T-helper 1 cell (primary cell): ENCODE results near the gene EGFL6.
A peak's percentile ranks its signal among the peaks of the same experiment; 100 is the strongest.
"Not testable (repeated sequence)": the region's sequence is repeated elsewhere in the genome, so short reads cannot be mapped to it uniquely, and the experiment has no call there.

Experiments
- DNase-seq, 5 donors: peaks; one replicate each; pipeline ENCODE4 v3.0.0-alpha.2; 2012 to 2020

EGFL6 gene

DNA sequence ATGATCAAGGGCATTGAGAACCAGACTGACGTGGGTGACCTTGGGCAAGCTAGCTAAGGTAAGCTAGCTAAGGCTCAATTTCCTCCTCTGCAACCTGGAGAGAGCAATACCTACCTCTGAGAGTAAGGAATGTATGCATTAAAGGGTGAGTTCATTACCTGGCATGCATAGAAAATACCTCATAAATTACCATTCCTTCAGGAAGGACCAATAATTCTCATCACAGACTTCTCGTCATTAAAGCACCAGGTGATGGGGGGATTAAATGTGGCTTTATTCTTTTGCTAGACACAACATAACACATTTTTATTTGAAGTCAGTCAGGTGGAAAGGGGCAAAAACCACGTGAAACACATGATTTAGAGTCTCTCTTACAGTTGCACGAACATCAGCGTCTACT, 21.5 kb downstream of the EGFL6 start:
- no peak for DNase-seq

GRCh38 chrX:13597874-13598273, 28.5 kb downstream of the EGFL6 start:
- no peak for DNase-seq

DNA sequence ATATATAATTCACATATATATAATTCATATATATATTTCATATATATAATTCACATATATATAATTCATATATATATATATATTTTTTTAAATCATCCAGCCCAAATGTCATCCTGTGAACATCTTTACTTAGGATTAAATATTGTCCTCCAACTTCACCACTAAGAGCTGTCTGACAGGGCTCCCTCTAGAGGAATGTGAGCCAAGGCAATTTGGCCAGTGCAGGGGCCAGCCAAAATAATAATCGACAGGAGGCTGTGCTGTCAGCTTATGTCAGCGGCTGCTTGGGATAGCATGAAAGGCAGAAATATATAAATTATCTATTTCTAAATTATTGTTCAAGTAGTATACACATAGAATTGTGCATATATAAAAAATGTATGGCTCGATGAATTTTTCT, 29.5 kb downstream of the EGFL6 start:
- DNase-seq, result no peak

GRCh38 chrX:13599491-13599890, 30.1 kb downstream of the EGFL6 start:
- no peak for DNase-seq

DNA sequence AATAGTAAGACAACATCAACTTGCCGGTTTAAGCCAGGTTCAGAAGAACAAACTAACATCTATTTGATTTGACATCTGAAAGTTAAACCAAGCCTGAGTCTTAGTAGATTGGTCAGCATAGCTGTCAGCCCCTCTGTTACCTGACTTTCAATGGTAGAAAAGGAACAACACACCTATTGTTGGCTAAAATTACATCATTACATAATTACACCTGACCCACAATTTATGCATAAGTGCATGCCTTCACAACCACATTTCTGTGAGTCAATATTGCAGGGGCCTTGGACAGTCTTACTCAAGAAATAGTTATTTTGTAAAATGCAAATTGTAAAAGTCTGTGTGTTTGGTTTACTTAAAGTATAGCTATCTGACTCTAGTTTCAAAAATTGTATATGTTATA, 36.2 kb downstream of the EGFL6 start:
- DNase-seq, result no peak

DNA sequence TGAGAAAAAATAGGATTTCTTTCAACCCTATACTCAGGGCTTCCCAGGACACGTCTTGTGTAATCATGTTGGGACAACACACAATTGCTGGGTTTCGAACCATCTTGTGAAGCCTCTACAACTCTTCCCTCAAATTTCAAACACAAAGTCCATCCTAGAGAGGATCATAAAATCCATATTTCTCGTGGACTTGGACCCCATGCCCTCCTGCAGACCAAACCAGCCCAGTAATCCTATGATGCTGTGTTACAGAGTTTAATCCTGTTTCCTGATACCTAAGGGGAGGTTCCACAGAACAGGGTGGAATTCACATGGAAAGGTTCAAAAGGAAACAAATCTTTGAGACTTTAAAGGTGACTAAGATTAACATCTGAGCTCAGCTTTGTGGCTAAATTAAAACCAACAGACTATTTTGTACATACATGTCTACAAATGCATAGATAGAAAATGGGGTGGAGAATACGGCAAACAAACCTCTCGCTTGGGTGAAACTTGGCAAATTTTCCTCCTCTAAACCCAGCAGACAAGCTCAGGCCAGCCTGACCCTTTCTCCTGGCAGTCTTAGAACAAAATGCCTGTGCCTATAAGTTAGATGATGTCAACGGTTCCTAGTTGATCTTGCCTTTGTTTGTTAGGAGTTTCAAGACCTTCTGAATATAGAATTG, 38.1 kb downstream of the EGFL6 start:
- no peak for DNase-seq

- DNase-seq, result no peak
Observed at GRCh38 chrX:13607996-13608365, 38.6 kb downstream of the EGFL6 start.

DNA sequence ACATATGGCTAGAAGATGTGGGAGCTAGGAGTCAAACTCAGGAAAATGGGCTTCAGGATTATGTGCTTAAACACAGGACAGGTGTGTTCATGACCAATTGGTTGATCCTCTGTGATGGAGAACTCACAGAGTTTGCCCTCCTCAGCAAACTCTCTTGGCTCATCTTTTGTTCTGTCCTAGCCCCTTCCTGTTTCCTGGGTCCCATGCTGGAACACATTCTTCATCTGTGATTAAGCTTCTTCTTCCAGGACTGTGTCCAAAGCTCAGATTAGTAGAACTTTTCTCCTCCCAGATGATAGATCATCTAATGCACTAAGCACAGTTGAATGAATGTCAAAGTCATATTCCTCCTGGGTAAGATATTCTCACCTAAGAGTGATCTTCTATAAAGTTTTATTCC, 44.8 kb downstream of the EGFL6 start:
- no peak for DNase-seq

DNA sequence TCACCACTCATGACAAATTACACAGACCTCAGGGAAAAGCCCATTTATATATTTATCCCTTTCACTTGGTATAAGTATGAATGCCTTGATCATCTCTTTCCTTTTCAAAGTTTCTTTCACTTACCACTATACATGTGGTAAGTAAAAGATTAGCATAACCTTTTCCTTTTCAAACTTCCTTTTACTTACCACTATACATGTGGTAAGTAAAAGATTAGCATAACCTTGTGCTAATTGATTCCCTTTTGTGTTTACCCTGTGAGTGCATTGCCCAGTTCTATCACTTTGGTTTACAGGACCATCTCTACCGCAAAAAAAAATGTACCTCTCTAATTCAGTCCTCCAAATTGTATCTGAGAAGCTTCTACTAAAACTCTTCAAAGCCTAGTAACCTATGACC, 50.8 kb downstream of the EGFL6 start:
- DNase-seq, result no peak

DNA sequence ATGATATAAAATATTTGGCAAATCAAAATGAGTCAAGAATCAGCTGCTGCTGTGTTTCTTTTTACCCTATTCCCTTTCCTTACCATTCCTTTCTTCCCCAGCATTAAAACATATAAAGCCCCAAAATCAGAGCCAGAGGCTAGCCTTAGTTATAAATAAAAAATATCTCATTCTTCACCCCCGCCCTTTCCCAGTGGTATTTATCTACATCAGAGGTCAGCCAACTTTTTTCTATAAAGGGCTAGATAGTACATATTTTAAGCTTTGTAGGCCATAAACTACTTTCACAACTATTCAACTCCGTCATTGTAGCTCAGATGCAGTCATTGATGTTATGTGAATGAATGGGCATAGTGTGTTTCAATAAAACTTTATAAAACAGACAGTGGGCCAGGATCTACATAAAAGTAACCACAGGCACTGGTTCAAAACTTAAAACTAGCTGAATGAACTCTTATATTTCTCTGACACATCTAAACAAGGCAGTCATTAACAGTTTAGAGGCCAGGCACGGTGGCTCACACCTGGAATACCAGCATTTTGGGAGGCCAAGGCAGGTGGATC, 53.1 kb downstream of the EGFL6 start:
- no peak for DNase-seq

DNA sequence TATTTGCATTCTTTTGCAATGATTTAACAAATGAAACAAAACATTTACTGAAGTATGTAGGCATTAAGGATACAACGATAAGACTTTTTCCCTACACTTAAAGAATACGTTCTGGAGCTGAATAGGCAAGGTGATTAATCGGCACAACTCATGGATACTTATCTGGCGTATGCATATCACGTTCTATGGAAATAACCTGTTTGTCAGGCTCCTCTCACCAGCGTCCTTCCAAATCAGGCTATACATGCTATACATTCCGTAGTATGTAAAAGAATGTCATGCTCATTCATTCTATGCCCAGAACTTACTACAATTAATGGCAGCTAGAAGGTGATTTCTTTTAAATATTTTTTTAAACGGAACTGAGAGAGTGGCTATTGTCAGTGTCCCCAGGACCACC, 57.9 kb downstream of the EGFL6 start:
- DNase-seq, result no peak

DNA sequence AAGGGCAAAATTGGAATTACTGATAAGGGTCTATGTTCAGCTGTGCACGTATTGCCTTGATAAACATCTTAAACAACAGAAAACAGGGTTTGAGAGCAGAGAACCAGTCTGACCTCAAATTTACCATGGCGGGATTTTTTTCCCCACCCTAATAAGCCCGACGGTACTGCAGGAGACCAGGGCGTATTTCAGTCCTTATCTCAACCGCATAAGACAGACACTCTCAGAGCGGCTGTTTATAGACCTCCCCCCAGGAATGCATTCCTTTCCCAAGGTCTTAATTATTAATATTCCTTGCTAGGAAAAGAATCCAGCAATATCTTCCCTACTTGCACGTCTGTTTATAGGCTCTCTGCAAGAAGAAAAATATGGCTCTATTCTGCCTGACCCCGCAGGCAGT, 67.8 kb downstream of the EGFL6 start:
- not testable (repeated sequence) for DNase-seq

DNA sequence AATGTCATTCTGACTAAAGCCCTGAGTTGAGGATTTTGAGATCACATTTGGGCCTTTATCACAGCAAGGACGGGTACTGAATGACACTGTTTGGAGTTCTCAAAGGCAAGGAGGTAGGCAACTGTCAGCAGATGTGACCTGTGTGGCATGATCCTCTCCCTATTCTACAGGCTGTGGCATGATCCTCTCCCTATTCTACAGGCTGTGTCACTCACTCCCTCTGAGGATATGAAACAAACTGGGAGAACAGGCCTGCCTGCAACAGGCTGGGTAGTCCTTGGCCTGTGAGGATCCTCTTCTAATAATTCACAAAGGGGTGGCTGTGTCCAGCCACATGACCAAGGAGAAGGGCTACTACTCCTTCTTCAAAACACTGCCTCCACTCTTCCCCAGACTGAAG, 68.6 kb downstream of the EGFL6 start:
- no peak for DNase-seq

GRCh38 chrX:13638826-13639225, 69.4 kb downstream of the EGFL6 start:
- DNase-seq, result no peak

DNA sequence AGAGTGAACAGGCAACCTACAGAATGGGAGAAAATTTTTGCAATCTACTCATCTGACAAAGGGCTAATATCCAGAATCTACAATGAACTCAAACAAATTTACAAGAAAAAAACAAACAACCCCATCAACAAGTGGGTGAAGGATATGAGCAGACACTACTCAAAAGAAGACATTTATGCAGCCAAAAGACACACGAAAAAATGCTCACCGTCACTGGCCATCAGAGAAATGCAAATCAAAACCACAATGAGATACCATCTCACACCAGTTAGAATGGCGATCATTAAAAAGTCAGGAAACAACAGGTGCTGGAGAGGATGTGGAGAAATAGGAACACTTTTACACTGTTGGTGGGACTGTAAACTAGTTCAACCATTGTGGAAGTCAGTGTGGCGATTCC, 72.3 kb downstream of the EGFL6 start:
- not testable (repeated sequence) for DNase-seq

DNA sequence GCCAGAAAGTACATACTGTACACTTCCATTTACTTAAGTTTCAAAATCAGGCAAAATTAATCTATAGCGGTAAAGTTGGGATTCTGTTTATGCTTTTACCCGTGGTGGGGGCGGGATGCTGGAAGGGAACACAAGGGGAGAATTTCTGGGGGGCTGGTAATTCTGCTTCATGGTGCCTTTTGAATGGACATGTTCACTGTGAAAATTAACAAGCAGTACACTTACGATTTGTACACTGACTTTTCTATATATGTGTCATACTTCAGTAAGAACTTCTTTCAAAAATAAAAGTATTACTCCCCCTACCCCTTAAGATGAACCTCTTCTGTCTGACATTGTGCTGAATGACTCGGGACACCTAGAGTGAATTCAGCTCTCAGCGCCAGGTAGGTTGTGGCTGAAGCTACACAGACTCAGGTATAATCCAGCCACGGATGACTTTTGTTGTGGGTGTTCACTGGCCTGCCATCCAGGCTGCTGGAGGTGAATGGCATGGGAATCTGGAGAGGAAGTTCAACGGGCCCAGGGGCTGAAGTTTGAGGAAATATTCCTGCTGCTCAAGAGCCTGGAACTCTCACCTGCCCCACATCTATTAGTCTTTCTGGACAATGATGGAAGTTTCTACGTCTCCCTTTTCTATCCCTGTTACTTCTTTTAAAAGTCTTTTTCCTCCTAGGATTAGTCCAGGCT, 76.2 kb downstream of the EGFL6 start:
- no peak for DNase-seq

DNA sequence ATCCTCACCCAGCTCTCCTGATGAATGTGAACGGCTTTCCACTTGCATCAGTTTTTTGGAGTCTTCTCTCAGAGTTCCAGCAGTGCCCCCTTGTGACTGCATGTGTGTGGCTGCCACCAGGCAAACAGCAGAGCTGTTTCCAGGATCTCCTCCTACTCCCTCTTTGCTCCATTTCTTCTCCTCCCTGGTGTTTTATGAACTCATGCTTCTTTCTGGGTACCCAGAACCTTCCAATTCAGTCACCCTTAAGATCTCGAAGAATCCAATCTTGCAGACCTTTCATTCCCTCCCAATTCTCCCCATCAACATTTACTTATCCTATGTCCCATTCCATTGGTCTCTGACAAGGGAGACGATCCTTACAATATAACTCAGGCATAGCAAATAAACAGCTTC, 76.8 kb downstream of the EGFL6 start:
- DNase-seq, result peak in 2 of 5 donors; percentile 15 to 35

GRCh38 chrX:13647709-13648212, 78.4 kb downstream of the EGFL6 start:
- DNase-seq, result peak; percentile 16 to 77 (median 41)

- not testable (repeated sequence) for DNase-seq
Observed at GRCh38 chrX:13648336-13648735, 78.9 kb downstream of the EGFL6 start.

- no peak for DNase-seq
Observed at GRCh38 chrX:13649838-13650237, 80.4 kb downstream of the EGFL6 start.

DNA sequence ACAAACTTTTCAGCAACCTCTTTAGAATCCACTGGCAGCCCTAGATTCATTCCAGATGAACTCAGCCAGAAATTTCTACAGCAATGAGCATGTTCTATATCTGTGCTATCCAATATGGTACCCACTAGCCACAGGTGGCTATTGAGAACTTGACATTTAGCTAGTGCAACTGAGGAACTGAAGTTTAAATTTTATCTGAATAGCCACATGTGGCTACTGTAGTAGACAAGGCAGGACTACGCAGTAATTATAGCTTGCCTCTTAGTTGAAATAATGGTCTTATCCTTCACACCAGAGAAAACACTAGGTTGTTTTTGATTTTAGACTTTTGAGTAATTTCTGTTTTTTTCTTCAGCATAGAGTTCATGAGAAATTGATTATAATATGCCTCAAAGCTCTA, 80.9 kb downstream of the EGFL6 start:
- no peak for DNase-seq

DNA sequence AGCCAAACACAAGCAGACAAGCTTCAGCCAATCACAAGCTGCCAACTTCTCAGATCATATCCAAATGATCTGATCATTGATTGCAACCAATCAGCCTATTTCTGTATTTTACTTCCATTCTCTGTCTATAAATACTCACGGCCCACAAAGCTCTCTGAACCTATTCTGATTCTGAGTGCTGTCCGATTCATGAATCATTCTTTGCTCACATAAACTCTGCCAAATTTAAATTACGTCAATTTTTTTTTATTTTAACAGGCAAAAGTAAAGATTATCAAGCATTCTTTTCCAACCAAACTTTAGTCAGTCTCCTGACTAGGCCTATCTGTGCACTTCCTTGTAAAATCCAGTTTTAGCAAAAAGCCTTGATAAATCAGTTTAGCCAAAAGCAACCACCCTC, 81.7 kb downstream of the EGFL6 start:
- no peak for DNase-seq

DNA sequence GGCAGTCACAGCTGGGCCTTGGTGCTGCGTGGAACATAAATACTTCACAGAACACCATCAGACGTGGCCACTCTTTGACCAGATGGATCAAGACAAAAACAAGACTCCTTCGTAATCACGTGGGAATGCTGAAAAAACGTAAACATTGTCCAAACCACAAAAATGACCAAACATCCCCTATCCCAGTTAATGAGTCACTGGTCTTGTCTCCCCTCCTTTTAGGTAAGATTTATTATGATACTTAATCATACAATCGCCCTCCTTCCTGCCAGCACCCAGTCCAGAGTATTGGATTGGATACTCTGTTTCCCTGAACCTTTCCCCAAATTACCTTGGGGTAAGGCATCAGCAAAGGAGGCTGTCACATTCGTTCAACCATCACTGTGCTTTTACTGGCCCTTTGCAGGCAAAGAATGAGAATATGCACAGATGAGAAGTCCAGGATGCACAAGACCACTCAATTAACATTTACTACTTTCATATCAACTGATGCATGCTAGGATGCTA, 82.9 kb downstream of the EGFL6 start:
- no peak for DNase-seq
